ENCODE data around the gene PTMS.
"Not testable (repeated sequence)": the region's sequence is repeated elsewhere in the genome, so short reads cannot be mapped to it uniquely, and the experiment has no call there.

Gene PTMS

GRCh38 chr12:6765634-6766581, at the start of gene PTMS:
TSS of gene PTMS (plus strand) at chr12:6766363. CDS start at chr12:6766706, 343 bp downstream.
- DNase-seq (ENCODE audit: low read depth): peak; percentile 69

DNA sequence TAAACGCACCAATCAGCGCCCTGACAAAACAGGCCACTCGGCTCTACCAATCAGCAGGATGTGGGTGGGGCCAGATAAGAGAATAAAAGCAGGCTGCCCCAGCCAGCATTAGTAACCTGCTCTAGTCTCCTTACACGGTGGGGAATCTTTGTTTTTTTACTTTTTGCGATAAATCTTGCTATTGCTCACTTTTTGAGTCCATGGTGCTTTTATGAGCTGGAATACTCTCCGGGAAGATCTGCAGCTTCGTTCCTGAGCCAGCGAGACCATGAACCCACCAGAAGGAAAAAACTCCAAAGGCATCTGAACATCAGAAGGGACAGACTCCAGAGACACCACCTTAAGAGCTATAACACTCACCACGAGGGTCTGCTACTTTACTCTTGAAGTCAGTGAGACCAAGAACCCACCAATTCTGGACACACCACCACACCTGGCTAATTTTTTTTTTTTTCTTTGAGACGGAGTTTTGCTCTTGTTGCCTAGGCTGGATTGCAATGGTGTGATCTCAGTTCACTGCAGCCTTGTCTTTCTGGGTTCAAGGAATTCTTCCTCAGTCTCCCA, 49.2 kb upstream of the PTMS start:
- no peak for DNase-seq (ENCODE audit: low read depth)

GRCh38 chr12:6722863-6723262, 43.3 kb upstream of the PTMS start:
- DNase-seq (ENCODE audit: low read depth): no peak

DNA sequence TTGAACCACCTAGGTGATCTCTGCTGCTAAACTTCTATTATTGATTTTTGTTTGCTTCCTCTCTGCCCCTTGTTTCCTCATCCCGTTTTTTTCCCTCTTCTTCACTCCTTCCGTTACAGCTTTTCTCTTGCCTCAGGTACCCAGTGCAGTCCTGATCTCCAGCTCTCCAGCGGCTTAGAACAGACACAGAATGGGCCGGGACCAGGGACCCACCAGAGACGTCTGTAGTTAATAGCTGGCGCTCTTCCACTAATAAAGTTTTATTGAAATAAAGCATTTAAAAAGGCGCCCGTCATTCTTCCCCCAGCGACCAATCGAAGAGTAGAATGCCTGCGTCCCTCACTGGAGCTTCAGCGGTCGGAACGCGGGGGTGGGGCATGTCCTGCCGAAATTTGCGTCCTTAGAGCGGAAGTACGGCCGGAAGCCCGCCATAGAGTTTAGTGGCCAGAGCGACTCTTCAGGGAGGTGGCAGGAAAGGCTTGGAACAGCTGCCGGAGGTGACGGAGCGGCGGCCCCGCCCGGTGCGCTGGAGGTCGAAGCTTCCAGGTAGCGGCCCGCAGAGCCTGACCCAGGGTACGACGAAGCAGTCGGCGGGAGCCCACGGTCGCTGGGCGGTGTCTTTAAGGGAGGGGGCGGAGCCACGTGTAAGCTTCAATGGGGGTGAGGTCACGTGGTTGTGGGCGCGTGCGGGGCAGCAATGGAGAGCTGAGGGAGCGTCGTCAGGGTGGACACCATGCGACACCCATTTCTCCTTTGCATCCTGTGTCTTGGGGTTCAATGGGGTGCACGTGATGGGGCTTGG, 42.4 kb upstream of the PTMS start, which contains the start of gene COPS7A:
Gene COPS7A (plus strand): TSS at position 440 of the 802 bp plus-strand sequence. CDS start 611 bp downstream, outside the sequence.
- peak; percentile 97 for DNase-seq (ENCODE audit: low read depth)

- DNase-seq (ENCODE audit: low read depth): peak; percentile 23
These were observed 41.8 kb upstream of the PTMS start for GRCh38 chr12:6724409-6724797.

DNA sequence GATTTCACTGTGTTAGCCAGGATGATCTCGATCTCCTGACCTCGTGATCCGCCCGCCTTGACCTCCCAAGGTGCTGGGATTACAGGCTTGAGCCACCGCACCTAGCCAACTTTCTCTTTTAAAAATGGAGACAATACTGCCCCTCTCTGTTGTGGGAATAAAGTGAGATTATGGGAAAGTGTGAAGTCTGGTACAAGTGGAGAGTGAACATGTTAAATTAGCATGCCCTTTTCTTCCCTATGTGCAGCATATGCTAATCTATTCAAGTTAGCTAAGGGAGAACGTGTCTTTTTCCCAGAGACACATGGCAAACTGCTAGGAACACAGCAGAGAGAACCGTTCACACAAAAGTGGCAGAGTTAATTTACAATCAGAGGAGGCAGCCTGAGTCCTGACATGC, 40.8 kb upstream of the PTMS start:
- DNase-seq (ENCODE audit: low read depth): no peak

- no peak for DNase-seq (ENCODE audit: low read depth)
These were observed 37.0 kb upstream of the PTMS start for GRCh38 chr12:6729186-6729585.

GRCh38 chr12:6730169-6730568, 36.0 kb upstream of the PTMS start:
- DNase-seq (ENCODE audit: low read depth): no peak

GRCh38 chr12:6734506-6735387, 31.4 kb upstream of the PTMS start:
- no peak for DNase-seq (ENCODE audit: low read depth)

DNA sequence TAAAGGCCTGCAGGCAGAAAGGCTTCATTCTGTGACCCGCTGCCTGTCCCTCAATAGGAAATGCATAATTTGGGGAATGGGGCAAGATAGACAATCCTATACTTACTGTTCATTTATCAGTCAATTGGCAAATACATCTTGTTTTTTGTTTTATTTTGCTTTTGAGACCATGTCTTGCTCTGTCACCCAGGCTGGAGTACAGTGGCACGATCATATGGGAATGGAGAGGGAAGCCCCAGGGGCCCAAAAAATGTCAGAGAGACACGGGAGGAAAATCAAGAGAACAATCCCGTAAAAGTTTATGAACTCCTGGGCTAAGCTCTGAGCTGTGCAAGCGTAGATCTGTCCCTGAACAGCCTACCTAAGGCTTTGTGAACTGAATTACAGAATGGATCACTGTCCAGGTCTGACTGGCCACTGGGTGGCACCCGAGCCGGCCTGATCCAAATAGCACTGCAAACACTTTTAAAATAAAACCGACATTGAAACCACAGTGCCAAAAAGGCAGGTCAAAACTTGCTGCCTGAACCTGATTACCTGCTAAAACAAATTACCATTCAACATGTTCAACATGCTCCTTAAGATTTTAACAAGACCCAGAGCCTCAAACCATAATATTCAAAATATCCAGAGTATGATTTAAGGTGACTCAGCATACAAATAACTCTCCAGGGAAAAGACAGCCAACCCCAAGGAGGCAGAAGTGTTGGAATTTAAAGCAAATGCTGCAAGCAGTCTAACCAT, 30.5 kb upstream of the PTMS start:
- DNase-seq (ENCODE audit: low read depth): peak; percentile 52

DNA sequence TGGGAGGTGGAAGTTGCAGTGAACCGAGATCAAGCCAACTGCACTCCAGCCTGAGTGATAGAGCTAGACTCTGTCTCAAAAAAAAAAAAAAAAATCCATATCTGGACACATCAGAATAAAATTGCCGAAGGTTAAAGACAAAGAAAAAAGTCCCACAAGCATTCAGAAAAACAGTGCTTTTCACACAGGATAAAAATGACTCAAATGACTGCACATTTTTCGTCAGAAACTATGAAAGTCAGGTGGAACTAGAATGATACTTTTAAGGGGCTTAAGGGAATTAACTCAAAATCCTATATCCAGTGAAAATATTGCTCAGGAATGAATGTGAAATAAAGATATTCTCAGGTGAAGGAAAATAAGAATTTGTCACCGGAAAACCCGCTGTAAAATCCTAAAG, 29.4 kb upstream of the PTMS start:
- DNase-seq (ENCODE audit: low read depth): no peak

GRCh38 chr12:6742080-6742479, 24.1 kb upstream of the PTMS start:
- not testable (repeated sequence) for DNase-seq (ENCODE audit: low read depth)

DNA sequence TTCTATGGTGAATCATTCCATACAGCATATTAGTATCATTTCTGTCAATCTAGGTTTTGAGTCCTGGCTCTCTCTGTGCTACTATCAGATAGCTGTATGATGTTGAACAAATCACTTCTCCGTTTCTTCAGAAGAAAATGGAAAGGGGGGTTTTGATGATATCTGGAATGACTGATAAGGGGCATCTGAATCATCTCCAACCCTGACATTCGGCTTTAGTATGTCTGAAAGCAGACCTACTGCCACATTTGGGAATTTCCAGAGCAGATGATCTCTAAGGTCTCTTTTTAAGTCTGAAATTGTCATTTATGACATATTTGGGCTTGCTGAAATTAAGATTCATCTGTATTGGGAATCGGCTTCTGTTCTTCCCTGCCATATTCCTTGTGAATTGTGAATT, 23.3 kb upstream of the PTMS start:
- no peak for DNase-seq (ENCODE audit: low read depth)

DNA sequence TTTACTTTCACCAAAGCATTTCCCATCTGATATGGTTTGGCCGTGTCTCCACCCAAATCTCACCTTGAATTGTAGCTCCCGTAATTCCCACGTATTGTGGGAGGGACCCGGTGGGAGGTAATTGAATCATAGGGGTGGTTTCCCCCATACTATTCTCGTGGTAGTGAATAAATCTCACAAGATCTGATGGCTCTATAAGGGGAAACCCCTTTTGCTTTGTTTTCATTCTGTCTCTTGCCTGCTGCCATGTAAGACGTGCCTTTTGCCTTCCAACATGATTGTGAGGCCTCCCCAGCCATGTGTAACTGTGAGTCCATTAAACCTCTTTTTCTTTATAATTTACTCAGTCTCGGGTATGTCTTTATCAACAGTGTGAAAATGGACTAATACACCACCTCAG, 22.9 kb upstream of the PTMS start:
- not testable (repeated sequence) for DNase-seq (ENCODE audit: low read depth)

- no peak for DNase-seq (ENCODE audit: low read depth)
These were observed 20.2 kb upstream of the PTMS start for GRCh38 chr12:6745741-6746525.

- DNase-seq (ENCODE audit: low read depth): no peak
These were observed 18.9 kb upstream of the PTMS start for GRCh38 chr12:6747216-6747615.

- no peak for DNase-seq (ENCODE audit: low read depth)
These were observed 17.4 kb upstream of the PTMS start for GRCh38 chr12:6748761-6749160.

DNA sequence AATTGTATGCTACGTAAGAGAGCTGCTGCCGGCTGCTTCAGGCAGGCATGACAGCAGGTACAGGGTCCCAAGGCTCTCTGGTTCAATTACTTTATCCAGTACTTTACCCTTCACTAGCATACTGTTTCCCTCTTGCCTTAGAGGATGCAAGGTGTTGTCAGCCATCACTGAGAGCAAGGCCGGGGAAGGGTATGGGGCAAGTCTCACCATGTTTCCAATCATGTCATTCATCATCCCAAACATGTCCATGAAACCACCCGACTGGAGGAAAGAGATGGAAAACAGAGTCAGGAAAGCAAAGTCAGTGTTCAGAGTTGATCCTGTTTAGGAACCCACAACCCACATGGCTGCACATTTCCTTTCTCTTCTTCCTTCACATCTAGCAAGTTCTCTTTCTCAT, 15.7 kb upstream of the PTMS start:
- DNase-seq (ENCODE audit: low read depth): no peak

DNA sequence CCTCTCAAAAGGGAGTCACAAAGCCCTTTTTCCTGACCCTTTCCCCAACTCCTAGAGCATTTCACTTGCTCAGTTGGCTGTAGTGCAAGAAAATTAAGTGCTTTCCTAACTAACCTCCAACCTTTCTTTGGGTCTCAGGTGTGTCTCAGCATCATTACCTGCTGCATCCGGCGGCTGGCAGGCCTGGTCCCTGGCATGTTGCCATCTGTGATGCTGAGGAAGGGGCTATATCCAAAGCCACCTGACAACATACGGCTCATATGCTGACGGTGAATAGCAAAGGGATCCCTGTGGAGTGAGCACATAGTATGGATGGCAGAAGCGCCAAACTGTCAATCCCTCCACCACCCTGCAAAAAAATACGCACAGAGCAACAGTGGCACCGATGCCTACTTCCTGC, 14.4 kb upstream of the PTMS start:
- DNase-seq (ENCODE audit: low read depth): no peak

All from HS-5 (cell line).